SU-DHL-6 (cell line): ENCODE results near the gene MLIP.

Experiments used
- H2AFZ ChIP-seq: fragments of 200-600 bp; sonication (generic); 2 replicates; pipeline ENCODE4 v1.6.1; 2014; ENCODE audit warnings: low read depth, mild to moderate bottlenecking, moderate library complexity, mixed read lengths, antibody characterized with exemption, low read length; ENCODE audit not compliant: severe bottlenecking
- H3F3A ChIP-seq: fragments of 200-600 bp; shearing (Covaris generic); 2 replicates; pipeline ENCODE4 v1.6.0; 2016; ENCODE audit warnings: antibody characterized with exemption, mild to moderate bottlenecking; ENCODE audit not compliant: insufficient read depth
- H3K27ac ChIP-seq: fragments of 200-600 bp; sonication (generic); 2 replicates; pipeline ENCODE4 v1.5.1; 2016; ENCODE audit warnings: low read depth, mild to moderate bottlenecking, low read length, moderate library complexity, mixed read lengths
- H3K27me3 ChIP-seq: fragments of 200-600 bp; sonication (generic), shearing (Covaris generic); 2 replicates; pipeline ENCODE4 v1.6.0; 2014; ENCODE audit warnings: mild to moderate bottlenecking, low read length
- H3K36me3 ChIP-seq: fragments of 200-600 bp; sonication (generic); 2 replicates; pipeline ENCODE4 v1.6.1; 2014; ENCODE audit warnings: mild to moderate bottlenecking, low read length, mixed read lengths
- H3K4me2 ChIP-seq: fragments of 300-600, 200-600 bp; shearing (Covaris generic), sonication (generic); 2 replicates; pipeline ENCODE4 v1.6.0; 2014; ENCODE audit warnings: low read length, low read depth, mild to moderate bottlenecking; ENCODE audit not compliant: poor library complexity, severe bottlenecking
- H3K4me3 ChIP-seq: fragments of 200-600 bp; sonication (generic); 2 replicates; pipeline ENCODE4 v1.5.1; 2014; ENCODE audit warnings: antibody characterized with exemption, low read length, mild to moderate bottlenecking, mixed read lengths; ENCODE audit not compliant: insufficient read depth, poor library complexity, severe bottlenecking
- H3K79me2 ChIP-seq: fragments of 200-600 bp; sonication (generic); 2 replicates; pipeline ENCODE4 v1.6.1; 2014; ENCODE audit warnings: mild to moderate bottlenecking, low read length, moderate library complexity; ENCODE audit not compliant: insufficient read depth
- H3K9ac ChIP-seq: fragments of 200-600 bp; sonication (generic); 2 replicates; pipeline ENCODE4 v1.7.0; 2014; ENCODE audit warnings: mild to moderate bottlenecking, low read length
- H3K9me2 ChIP-seq: fragments of 200-600 bp; sonication (generic); replicated peaks from 2 replicates; pipeline ENCODE4 v1.6.1; 2014; ENCODE audit warnings: low read length; ENCODE audit not compliant: insufficient read depth
- H3K9me3 ChIP-seq: fragments of 200-600 bp; sonication (generic); 2 replicates; pipeline ENCODE4 v1.6.1; 2014; ENCODE audit warnings: low read length, mixed read lengths; ENCODE audit not compliant: insufficient read depth
- H4K20me1 ChIP-seq: fragments of 200-600 bp; sonication (generic); 2 replicates; pipeline ENCODE4 v1.6.1; 2014; ENCODE audit warnings: low read depth, mild to moderate bottlenecking, antibody characterized with exemption, low read length, moderate library complexity, mixed read lengths
- EZH2phosphoT487 ChIP-seq: fragments of 200-600 bp; sonication (generic), shearing (Covaris generic); conservative IDR thresholded peaks from 2 replicates; pipeline ENCODE4 v1.6.1; 2018; ENCODE audit warnings: mild to moderate bottlenecking, antibody characterized with exemption, low read length, moderate library complexity, mixed read lengths
- TF ChIP-seq, protein P1 (sequence below): fragments of 200-600 bp; sonication (generic); IDR thresholded peaks from one replicate; pipeline ENCODE4 v1.5.1; 2017; ENCODE audit warnings: antibody characterized with exemption, mild to moderate bottlenecking, low read length, moderate library complexity; ENCODE audit not compliant: insufficient read depth, poor library complexity, severe bottlenecking

MLIP gene

DNA sequence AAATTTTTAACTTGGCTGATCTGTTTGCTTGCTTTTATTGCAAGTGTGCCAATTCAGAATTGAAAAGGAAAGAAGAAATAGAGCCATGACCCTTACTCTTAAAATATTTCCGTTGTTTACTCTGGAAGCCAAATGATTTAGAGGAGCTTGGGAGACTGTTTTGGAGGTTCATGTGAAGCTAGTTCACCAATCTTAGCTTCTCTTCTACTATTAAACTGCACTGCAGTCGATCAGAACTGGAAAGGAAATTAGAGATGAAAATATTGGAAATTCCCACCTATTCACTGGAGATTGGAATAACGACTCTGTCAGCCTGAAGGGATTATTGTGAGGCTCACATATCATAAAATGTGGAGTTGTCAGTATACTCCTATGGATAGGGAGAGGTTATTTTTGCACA is 81.8 kb downstream of the MLIP start:
- Histone ChIP-seq H3K4me2 (no peak overlapping the region), H3K79me2 (no peaks in the 10 kb centered on the region), H3K9ac (no peak overlapping the region), H3K27ac (no peak overlapping the region), H3K4me3 (no peak overlapping the region), H3K9me2 (no peaks in the 10 kb centered on the region), H4K20me1 (0 out of 2 replicates have a peak, but pooled peaks cover 3% of the 10 kb centered on the region), H3K27me3 (no peaks in the 10 kb centered on the region; the same call in 1 of the 2 replicates), H2AFZ (no peak overlapping the region), H3F3A (no peaks in the 10 kb centered on the region), H3K36me3 (no peaks in the 10 kb centered on the region), H3K9me3 (no peaks in the 10 kb centered on the region)
- TF ChIP-seq EZH2phosphoT487 = no peak
- TF ChIP-seq, protein P1, sequence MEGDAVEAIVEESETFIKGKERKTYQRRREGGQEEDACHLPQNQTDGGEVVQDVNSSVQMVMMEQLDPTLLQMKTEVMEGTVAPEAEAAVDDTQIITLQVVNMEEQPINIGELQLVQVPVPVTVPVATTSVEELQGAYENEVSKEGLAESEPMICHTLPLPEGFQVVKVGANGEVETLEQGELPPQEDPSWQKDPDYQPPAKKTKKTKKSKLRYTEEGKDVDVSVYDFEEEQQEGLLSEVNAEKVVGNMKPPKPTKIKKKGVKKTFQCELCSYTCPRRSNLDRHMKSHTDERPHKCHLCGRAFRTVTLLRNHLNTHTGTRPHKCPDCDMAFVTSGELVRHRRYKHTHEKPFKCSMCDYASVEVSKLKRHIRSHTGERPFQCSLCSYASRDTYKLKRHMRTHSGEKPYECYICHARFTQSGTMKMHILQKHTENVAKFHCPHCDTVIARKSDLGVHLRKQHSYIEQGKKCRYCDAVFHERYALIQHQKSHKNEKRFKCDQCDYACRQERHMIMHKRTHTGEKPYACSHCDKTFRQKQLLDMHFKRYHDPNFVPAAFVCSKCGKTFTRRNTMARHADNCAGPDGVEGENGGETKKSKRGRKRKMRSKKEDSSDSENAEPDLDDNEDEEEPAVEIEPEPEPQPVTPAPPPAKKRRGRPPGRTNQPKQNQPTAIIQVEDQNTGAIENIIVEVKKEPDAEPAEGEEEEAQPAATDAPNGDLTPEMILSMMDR = no peak

- Histone ChIP-seq H3K27ac (no peak overlapping the region), H3K36me3 (no peaks in the 10 kb centered on the region), H3K9ac (no peak overlapping the region), H3K4me2 (no peak overlapping the region), H4K20me1 (0 out of 2 replicates have a peak, but pooled peaks cover 3% of the 10 kb centered on the region), H3K4me3 (no peak overlapping the region), H3K9me2 (no peaks in the 10 kb centered on the region), H2AFZ (no peak overlapping the region), H3K9me3 (no peaks in the 10 kb centered on the region), H3F3A (no peaks in the 10 kb centered on the region), H3K79me2 (no peaks in the 10 kb centered on the region), H3K27me3 (no peaks in the 10 kb centered on the region; the same call in 1 of the 2 replicates)
- TF ChIP-seq, protein P1 = no peak
- TF ChIP-seq EZH2phosphoT487 = no peak
These were observed 82.3 kb downstream of the MLIP start for GRCh38 chr6:54193560-54193959.

DNA sequence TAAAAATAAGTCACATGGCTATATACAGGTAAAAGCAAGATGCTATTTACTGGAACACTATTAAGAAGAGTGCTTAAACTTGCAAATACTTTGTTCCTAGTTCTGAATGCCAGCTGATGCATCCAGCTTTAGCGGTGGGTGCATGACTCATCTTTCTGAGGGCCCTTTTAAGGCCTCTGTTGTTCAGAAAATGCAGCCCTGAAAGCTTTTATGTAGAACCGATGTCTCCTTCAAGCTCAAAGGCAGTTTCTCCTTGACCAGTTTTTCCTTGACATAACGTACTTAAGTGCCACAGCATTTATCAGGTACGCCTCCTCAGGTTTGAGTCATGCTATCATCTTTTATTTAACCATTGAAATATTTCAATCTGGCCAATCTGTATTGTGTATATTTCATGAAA is 82.8 kb downstream of the MLIP start:
- H3K36me3 ChIP-seq = no peaks in the 10 kb centered on the region
- H3K4me3 ChIP-seq = no peak overlapping the region
- no peaks in the 10 kb centered on the region for H3K79me2 ChIP-seq
- H4K20me1 ChIP-seq = 0 out of 2 replicates have a peak, but pooled peaks cover 3% of the 10 kb centered on the region
- no peak overlapping the region for H2AFZ ChIP-seq
- TF ChIP-seq EZH2phosphoT487 = no peak
- TF ChIP-seq, protein P1 = no peak
- H3F3A ChIP-seq = no peaks in the 10 kb centered on the region
- H3K9me2 ChIP-seq = no peaks in the 10 kb centered on the region
- no peaks in the 10 kb centered on the region; the same call in 1 of the 2 replicates for H3K27me3 ChIP-seq
- H3K9me3 ChIP-seq = no peaks in the 10 kb centered on the region
- no peak overlapping the region for H3K9ac ChIP-seq
- no peak overlapping the region for H3K4me2 ChIP-seq
- no peak overlapping the region for H3K27ac ChIP-seq

- H3K4me3 ChIP-seq = no peak overlapping the region
- TF ChIP-seq, protein P1 = no peak
- TF ChIP-seq EZH2phosphoT487 = no peak
These were observed 84.4 kb downstream of the MLIP start for GRCh38 chr6:54195637-54196036.

More at GRCh38 chr6:54195637-54196036, 84.4 kb downstream of the MLIP start:
- Histone ChIP-seq H3K79me2 (no peaks in the 10 kb centered on the region), H3K36me3 (no peaks in the 10 kb centered on the region), H3F3A (no peaks in the 10 kb centered on the region), H2AFZ (no peak overlapping the region), H4K20me1 (no peaks in the 10 kb centered on the region), H3K9me2 (no peaks in the 10 kb centered on the region), H3K27me3 (no peaks in the 10 kb centered on the region; the same call in 1 of the 2 replicates), H3K4me2 (no peak overlapping the region), H3K9ac (no peak overlapping the region), H3K27ac (no peak overlapping the region), H3K9me3 (no peaks in the 10 kb centered on the region)
